HFF-Myc (cell line): ENCODE results near the gene MRPL32.

ENCODE experiments used
- DNase-seq: peaks from one replicate; pipeline ENCODE4 v3.0.0-alpha.2; 2011; ENCODE audit warnings: low read depth; ENCODE audit errors: extremely low read depth
- H3K4me3 ChIP-seq: replicated peaks from 2 replicates; pipeline ENCODE4 v1.5.1; 2011; ENCODE audit warnings: low read depth, mild to moderate bottlenecking, control low read depth, low read length
- CTCF ChIP-seq: IDR thresholded peaks from 2 replicates; pipeline ENCODE4 v1.5.1; 2012; ENCODE audit warnings: mild to moderate bottlenecking, low read depth, low read length, control low read depth; ENCODE audit errors: missing control alignments

The MRPL32 gene

GRCh38 chr7:42976371-42976770, 44.2 kb downstream of the MRPL32 start:
- no peak for TF ChIP-seq CTCF
- DNase-seq: no peak
- H3K4me3 ChIP-seq: no peak overlapping the region

GRCh38 chr7:42978496-42978895, 46.3 kb downstream of the MRPL32 start:
- TF ChIP-seq CTCF: no peak
- DNase-seq: no peak
- no peak overlapping the region for H3K4me3 ChIP-seq

DNA sequence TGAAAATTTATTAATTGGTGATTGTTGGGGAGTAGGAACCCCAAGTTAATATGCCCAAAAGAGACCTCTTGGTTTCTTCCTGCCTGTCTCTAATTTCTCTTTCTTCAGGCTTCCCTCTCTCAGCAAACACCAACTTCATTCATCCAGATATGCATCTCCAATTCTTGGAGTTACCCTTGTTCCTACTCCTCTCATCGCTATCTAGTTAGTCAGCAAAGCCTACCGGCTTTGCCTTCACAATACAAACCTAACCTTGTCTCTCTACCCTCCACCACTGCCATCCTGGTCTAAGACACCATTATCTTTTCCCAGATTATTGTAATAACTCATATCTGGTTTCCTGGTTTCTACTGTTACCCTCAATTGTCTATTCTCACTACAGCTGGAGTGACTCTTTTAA, 47.9 kb downstream of the MRPL32 start:
- TF ChIP-seq CTCF: no peak
- DNase-seq: no peak
- no peak overlapping the region for H3K4me3 ChIP-seq

GRCh38 chr7:42980514-42980913, 48.3 kb downstream of the MRPL32 start:
- DNase-seq: no peak
- no peak for TF ChIP-seq CTCF
- no peak overlapping the region for H3K4me3 ChIP-seq

GRCh38 chr7:42981601-42982000, 49.4 kb downstream of the MRPL32 start:
- no peak for DNase-seq
- H3K4me3 ChIP-seq: no peak overlapping the region
- no peak for TF ChIP-seq CTCF

DNA sequence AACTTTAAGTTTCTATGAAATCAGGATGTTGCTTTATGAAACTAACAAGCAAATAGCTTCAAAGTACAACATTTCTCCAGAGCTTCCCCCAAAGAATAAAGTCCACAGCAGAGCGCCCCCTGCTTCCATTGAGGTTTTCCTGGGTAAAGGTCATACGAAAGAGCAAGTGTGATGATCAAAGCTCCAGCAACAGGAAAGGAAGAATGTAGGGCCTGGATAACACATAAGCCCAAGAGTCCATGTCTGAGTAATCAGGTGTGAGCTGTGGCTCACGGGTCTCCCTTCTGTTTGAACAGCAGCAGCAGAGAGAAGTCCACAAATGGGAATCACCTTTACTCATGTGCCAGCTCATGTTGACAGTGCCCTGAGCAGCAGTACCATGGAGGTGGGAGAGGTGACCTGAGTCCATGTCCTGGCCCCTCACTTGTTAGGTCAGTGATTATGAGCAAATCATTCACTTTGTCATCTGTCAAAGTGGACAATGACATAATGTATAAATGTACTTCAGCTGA, 50.5 kb downstream of the MRPL32 start:
- no peak for DNase-seq
- TF ChIP-seq CTCF: no peak
- no peak overlapping the region for H3K4me3 ChIP-seq

- no peak overlapping the region for H3K4me3 ChIP-seq
- no peak for DNase-seq
- no peak for TF ChIP-seq CTCF
Measured at GRCh38 chr7:42984137-42984536, 52.0 kb downstream of the MRPL32 start.
